ENCODE data around the gene KDM4C. TPM values are rescaled to one million over a fixed set of nuclear protein-coding genes. Genes with fewer than 3 reads are reported as not detected.

The KDM4C gene
- 16.7 and 27.8 TPM in 2 replicates for total RNA-seq

GRCh38 chr9:6757456-6758247 is at the start of gene KDM4C:
TSS of gene KDM4C (plus strand) at chr9:6757973. CDS start at chr9:6792989, 35,016 bp downstream.

Other genes with a start within 250 kb of the KDM4C start
- gene GLDC, start 112.2 kb upstream of the KDM4C start, total RNA-seq = 1.1 and 1.8 TPM in 2 replicates